ENCODE measurements around the gene UBA6.

Gene UBA6

DNA sequence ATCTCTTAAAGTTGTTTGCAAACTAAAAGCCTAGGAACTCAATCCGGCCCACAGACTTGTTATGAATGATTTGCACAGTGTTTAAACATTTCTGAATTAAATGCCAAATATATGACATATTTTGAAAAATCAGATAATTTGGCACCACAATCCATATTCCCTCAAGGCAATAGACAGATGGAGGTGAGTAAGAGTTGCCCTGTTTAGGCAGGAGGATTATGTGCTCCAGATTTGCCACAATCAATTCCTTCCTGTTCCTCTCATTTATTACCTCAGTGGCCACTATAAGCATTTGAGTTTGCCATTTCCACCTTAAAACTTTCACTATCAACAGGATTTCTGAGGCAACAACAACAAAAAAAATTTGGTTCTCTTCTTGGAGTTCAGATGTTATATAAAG, 18.7 kb downstream of the UBA6 start:
- TF ChIP-seq, protein P1, sequence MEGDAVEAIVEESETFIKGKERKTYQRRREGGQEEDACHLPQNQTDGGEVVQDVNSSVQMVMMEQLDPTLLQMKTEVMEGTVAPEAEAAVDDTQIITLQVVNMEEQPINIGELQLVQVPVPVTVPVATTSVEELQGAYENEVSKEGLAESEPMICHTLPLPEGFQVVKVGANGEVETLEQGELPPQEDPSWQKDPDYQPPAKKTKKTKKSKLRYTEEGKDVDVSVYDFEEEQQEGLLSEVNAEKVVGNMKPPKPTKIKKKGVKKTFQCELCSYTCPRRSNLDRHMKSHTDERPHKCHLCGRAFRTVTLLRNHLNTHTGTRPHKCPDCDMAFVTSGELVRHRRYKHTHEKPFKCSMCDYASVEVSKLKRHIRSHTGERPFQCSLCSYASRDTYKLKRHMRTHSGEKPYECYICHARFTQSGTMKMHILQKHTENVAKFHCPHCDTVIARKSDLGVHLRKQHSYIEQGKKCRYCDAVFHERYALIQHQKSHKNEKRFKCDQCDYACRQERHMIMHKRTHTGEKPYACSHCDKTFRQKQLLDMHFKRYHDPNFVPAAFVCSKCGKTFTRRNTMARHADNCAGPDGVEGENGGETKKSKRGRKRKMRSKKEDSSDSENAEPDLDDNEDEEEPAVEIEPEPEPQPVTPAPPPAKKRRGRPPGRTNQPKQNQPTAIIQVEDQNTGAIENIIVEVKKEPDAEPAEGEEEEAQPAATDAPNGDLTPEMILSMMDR (IDR thresholded peaks at IDR 0.05), result no peak

DNA sequence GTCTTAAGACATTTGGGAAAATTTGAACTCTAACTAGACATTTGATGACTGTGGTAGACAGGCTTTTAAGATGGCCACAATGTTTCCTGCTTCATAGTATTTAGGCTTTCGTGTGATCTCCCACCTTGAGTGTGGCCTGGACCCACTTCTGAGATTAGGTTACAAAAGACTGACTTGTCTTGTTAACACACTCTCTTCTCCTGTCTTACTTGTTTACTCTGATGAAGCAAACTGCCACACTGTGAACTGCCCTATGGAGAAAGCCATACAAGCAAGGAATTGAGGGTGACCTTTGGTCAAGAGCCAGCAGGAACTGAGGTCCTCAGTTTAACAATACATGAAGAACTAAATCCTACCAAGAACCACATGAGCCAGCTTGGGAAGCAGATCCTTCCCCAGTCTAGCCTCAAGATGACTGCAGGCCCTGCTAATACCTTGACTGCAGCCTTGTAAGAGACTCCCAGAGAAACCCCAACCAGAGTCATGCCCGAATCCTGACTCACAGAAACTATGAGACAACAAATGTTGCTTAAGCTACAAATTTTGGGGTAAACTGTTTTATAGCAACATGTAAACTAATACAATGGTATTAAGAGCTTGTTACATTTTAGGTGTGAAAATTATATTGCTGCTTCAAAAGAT, 20.3 kb downstream of the UBA6 start:
- TF ChIP-seq, protein P1 (IDR thresholded peaks at IDR 0.05), result no peak

DNA sequence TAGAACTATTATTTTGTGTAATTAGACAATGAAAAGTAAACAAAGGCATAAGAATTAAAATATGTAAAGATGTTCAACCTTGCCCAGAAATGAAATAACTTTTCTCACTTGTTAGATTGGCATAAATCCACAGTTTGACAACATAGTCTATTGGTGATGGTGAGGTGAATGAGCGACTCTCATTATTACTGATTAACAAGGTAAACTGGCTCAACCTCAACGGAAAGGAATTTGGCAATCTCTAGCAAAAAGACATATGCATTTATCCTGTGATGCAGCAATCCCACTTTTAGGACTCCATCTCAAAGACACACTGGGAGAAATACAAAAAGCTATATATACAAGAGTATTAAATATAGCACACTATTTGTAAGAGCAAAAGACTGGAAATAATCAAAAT, 22.3 kb downstream of the UBA6 start:
- TF ChIP-seq, protein P1 (IDR thresholded peaks at IDR 0.05), result no peak

DNA sequence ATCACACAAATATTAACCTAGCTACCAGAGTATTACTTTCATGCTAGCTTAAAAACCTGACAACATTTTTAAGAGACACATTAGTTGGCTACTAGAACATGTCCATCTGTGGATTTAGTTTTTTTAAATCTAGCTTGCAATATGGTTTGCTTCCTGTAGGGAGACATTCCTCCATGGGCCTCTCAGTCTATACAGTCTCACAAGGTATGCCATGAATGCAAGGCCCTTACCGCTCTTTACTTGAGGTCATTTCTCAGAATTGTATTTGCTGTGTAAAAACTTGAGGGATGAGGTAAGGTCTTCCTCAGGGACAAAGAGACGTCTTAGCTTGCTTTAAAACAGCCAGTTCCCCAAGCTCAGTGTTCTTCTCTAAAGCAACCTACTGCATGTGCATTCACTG, 26.9 kb downstream of the UBA6 start:
- TF ChIP-seq, protein P1 (IDR thresholded peaks at IDR 0.05), result no peak

DNA sequence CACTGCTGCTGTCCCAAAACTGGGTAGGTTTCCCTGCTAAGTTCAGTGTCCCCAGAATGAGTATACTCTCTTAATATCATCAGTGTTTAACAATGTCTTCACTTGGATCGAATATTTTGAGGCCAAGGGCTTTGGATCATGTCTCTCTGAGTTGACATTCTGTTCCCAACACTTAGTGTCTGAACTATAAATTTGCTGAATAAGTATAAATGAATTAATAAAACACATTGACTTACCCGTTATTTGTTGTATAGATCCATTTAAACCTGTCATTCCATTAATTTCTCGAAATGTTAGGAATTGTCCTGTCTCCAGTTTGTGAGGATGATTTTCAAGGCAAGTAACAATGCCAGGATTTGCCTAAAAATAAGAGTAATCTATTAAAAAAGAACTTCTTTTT, 32.6 kb downstream of the UBA6 start:
- TF ChIP-seq, protein P1 (IDR thresholded peaks at IDR 0.05), result no peak

DNA sequence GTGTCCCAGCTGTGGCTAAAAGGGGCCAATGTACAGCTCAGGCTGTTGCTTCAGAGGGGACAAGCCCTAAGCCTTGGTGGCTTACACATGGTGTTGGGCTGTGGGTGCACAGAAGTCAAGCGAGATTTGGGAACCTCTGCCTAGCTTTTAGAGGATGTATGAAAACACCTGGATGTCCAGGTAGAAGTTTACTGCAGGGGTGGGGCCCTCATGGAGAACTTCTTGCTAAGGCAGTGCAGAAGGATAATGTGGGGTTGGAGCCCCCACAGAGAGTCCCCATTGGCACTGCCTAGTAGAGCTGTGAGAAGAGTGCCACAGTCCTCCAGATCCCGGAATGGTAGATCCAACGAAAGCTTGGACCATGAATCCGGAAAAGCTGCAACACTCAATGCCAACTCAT, 40.5 kb downstream of the UBA6 start:
- TF ChIP-seq, protein P1 (IDR thresholded peaks at IDR 0.05), result no peak

DNA sequence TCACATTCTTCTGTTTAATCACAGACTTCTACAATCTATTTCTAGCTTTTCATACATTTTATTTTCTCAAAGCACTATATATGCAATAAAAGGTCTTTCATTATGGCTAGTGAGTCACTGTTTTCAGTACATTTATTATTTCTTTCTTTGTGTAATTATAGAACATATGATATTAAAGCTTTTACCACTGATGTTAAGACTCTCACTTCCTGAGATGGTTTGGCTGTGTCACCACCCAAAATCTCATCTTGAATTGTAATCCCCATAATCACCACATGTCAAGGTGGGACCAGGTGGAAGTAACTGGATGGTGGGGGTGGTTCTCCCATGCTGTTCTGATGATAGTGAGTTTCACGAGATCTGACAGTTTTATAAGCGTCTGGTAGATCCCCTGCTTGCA, 41.9 kb downstream of the UBA6 start:
- TF ChIP-seq, protein P1 (IDR thresholded peaks at IDR 0.05), result no peak

DNA sequence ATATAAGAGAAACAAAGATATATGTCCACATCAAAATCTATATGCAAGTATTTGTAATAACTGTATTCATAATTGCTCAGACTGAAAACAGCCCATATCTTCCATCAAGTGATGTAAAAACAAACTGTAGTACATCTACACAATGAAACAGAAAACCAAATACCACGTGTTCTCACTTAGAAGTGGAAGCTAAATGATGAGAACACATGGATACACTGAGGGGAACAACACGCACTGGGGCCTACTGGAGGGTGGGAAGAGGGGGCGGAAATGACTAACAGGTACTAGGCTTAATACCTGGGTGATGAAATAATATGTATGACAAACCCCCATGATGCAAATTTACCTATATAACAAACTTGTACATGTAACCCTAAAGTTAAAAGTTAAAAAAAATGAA, 42.7 kb downstream of the UBA6 start:
- TF ChIP-seq, protein P1 (IDR thresholded peaks at IDR 0.05), result no peak

Data from LNCAP (cell line).